HTERT RPE-1 (cell line): ENCODE measurements around the gene CYFIP2.
"Not testable (repeated sequence)": the region's sequence is repeated elsewhere in the genome, so short reads cannot be mapped to it uniquely, and the experiment has no call there.

Experiments
- in situ Hi-C: fragments of 300-500 bp; cut with MboI; formaldehyde crosslinking; loops from 4 replicates; pipeline ENCODE4 v1.14.3; 2020; ENCODE audit warnings: low sequenced_read_pairs

The CYFIP2 gene

GRCh38 chr5:157265714-157266285 is at the start of gene CYFIP2:
Gene CYFIP2 (plus strand): TSS chr5:157266123. CDS start chr5:157285362, 19,239 bp downstream.
- in situ Hi-C loops = no loop called here

DNA sequence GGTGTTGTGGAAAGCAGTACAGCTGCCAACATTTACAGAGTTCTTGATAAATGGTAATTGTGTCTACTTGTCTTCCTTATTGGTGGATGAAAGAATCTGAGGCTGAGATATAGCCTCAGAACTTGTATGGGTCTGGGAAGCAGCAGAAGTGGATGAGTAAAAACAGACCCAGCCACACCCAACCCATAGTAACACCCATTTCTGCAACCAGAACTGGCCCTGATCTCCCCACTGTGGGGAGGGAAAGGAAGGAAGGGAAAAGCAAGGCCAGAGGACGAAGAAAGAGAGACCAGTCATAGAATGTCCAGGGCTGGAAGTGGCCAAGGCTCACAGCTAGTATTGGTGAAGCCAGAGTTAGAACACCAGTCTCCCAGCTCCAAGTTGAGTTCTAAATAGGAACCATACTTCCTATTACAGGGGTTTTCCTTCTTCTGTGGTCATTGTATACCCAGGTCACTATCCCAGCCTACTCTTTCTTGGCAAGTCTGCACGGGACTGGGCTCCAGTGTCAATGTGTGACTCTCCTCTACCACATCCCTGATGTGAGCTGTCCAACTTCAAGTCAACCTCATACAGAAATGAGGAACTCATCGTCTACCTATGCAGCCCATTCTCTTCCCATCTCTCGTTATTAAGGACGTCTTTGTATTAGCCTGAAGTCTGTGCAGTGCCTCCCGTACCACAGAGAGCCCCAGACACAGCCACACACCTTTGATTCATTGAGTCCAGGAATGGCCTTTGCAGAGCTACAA is 49.4 kb upstream of the CYFIP2 start:
- in situ Hi-C loops = no loop called here

DNA sequence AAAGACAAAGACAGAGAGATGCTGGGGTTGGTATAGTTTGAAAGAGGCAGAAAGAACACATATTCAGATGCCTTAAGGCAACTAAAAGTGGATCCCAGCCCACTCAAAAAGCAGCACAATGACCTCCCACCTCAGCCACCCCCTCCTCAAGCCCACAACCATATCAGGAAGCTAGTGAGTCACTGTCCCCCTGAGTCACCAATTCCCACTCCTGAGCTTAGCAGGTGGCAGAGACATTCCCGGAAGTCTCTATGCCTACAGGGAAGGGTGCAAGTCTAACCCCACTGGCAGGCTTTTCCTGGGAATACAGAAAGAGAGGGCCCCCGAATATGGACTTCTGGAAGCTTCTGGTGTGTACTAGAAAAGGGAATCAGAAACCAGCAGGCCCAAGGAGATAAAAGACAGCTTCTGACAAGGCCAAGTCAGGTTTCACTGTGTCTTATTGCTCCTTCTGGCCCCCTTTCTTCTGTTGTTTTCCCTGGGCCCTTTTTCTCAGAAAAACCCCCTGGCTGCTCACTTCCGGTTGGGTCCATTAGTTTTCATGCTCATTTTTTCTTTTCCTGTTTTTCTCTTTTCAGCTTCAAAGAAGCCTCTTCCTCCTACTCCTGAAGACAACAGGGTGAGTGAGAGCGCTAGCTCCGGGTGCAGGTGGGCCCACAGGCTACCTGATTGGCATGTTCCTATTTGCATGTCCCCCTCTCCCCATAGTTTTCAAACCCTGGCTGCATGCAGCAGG is 48.5 kb upstream of the CYFIP2 start:
- in situ Hi-C loops = no loop called here

GRCh38 chr5:157219491-157220271 is 46.2 kb upstream of the CYFIP2 start:
- in situ Hi-C loops = no loop called here

GRCh38 chr5:157221959-157222358 is 44.0 kb upstream of the CYFIP2 start:
- in situ Hi-C loops = no loop called here

GRCh38 chr5:157222506-157223230 is 43.3 kb upstream of the CYFIP2 start:
- in situ Hi-C loops = no loop called here

- in situ Hi-C loops = no loop called here
These were observed 40.2 kb upstream of the CYFIP2 start for GRCh38 chr5:157225469-157226422.

- in situ Hi-C loops = no loop called here
These were observed 35.3 kb upstream of the CYFIP2 start for GRCh38 chr5:157230610-157231009.

- in situ Hi-C loops = no loop called here
These were observed 33.2 kb upstream of the CYFIP2 start for GRCh38 chr5:157232706-157233105.

- in situ Hi-C loops = no loop called here
These were observed 32.4 kb upstream of the CYFIP2 start for GRCh38 chr5:157233515-157233914.

DNA sequence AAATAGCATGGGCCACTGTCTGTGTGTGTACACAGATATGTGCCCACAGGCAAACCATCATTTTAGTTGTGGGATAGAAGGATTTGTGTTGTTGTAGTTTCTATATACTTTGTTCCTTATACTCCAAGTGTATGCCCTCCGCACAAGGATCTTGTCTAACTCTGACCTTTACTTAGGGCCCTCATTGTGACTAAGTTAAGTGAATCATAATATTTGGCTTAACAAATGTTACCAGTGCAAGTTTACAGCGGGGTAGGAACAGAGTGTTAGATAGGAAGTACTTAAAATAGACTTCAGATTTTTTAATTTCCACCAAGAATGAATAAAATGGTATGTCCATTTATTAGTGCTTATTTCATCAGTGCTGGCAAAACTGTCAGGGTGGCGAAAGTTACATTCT is 29.5 kb upstream of the CYFIP2 start:
- in situ Hi-C loops = no loop called here

DNA sequence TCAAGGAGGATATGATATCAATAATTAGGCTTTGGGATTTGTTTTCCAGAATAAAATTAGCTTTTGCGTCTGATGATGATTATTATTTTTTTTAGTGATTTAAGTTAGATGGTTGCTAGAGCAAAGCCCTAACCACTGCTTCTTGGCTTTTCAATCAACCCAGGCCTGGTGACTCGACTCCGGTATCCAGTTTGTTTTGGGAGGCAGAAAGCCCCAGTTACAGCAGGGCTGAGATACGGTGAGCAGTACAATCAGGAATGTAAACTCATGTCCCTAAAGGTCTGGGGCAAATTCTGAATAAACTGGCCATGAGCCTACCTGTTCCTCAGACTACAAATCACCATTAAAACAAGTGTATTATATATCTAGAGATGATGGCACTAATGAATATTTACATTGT is 24.4 kb upstream of the CYFIP2 start:
- in situ Hi-C loops = no loop called here

GRCh38 chr5:157244704-157245103 is 21.2 kb upstream of the CYFIP2 start:
- in situ Hi-C loops = not testable (repeated sequence)

GRCh38 chr5:157245476-157245875 is 20.4 kb upstream of the CYFIP2 start:
- in situ Hi-C loops = no loop called here

GRCh38 chr5:157245886-157246285 is 20.0 kb upstream of the CYFIP2 start:
- in situ Hi-C loops = no loop called here

DNA sequence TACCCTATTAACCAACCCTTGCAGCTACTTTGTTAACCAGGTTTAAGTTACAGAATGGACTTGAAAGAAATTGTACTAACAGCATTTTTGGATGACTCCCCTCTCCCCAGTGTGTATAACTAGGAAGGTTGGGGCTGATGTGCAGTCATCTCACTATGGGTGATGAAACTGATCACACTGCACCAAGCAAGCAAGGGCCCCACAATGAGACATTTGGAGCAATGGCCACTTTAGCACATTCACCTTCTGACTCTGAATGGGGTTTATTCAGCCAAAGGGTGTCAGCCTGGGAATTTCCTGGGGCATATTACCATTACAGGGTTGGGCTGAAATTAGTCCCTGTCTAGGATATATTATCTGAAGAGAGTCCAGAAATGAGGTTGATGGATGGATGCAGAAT is 18.7 kb upstream of the CYFIP2 start:
- in situ Hi-C loops = no loop called here

- in situ Hi-C loops = no loop called here
These were observed 17.0 kb upstream of the CYFIP2 start for GRCh38 chr5:157248821-157249470.

- in situ Hi-C loops = no loop called here
These were observed 13.0 kb upstream of the CYFIP2 start for GRCh38 chr5:157252711-157253465.
